ENCODE data around the gene PAXX.

Gene PAXX

GRCh38 chr9:136951541-136952320 is 40.5 kb upstream of the PAXX start, which contains the start of gene LCN12:
Gene LCN12, plus strand, starts transcription at chr9:136952273. Its CDS starts 55 bp downstream, at chr9:136952328.
- H3K4me3 ChIP-seq (ENCODE audit: low read depth, low read length): no peak within 1 kb of the TSS
- no peak for TF ChIP-seq CTCF (IDR thresholded peaks at IDR 0.05; ENCODE audit: low read depth, low read length)

- H3K4me3 ChIP-seq (ENCODE audit: low read depth, low read length): no peak overlapping the region
- no peak for TF ChIP-seq CTCF (IDR thresholded peaks at IDR 0.05; ENCODE audit: low read depth, low read length)
Observed at GRCh38 chr9:136952321-136952850, 39.8 kb upstream of the PAXX start.

- no peak overlapping the region for H3K4me3 ChIP-seq (ENCODE audit: low read depth, low read length)
- TF ChIP-seq CTCF (IDR thresholded peaks at IDR 0.05; ENCODE audit: low read depth, low read length): no peak
Observed at GRCh38 chr9:136952876-136953770, 39.1 kb upstream of the PAXX start.

- H3K4me3 ChIP-seq (ENCODE audit: low read depth, low read length): no peak overlapping the region
- TF ChIP-seq CTCF (IDR thresholded peaks at IDR 0.05; ENCODE audit: low read depth, low read length): no peak
Observed at GRCh38 chr9:136953771-136954269, 38.4 kb upstream of the PAXX start.

GRCh38 chr9:136954270-136955083 is 37.7 kb upstream of the PAXX start:
- H3K4me3 ChIP-seq (ENCODE audit: low read depth, low read length): no peak overlapping the region
- TF ChIP-seq CTCF (IDR thresholded peaks at IDR 0.05; ENCODE audit: low read depth, low read length): no peak

GRCh38 chr9:136955202-136955942 is 36.9 kb upstream of the PAXX start:
- TF ChIP-seq CTCF (IDR thresholded peaks at IDR 0.05; ENCODE audit: low read depth, low read length): no peak
- H3K4me3 ChIP-seq (ENCODE audit: low read depth, low read length): no peak overlapping the region

Data from WI38 (cell line).